KMS-11 (cell line): ENCODE data around the gene C3orf22.

Experiments used
- H2AFZ ChIP-seq: fragments of 200-600 bp; sonication (generic); 2 replicates; pipeline ENCODE4 v1.6.1; 2016; ENCODE audit warnings: antibody characterized with exemption, mixed run types, low read depth
- H3K27ac ChIP-seq: fragments of 200-600 bp; sonication (generic); 2 replicates; pipeline ENCODE4 v1.6.1; 2016; ENCODE audit warnings: mild to moderate bottlenecking, mixed run types
- H3K27me3 ChIP-seq: fragments of 200-600 bp; sonication (generic); 2 replicates; pipeline ENCODE4 v1.6.1; 2017; ENCODE audit warnings: mild to moderate bottlenecking, low read depth, mixed run types, moderate library complexity; ENCODE audit not compliant: insufficient read depth
- H3K36me3 ChIP-seq: fragments of 200-600 bp; sonication (generic); 2 replicates; pipeline ENCODE4 v1.6.1; 2017; ENCODE audit warnings: mild to moderate bottlenecking, mixed run types; ENCODE audit not compliant: insufficient read depth
- H3K4me1 ChIP-seq: fragments of 200-600 bp; sonication (generic); 2 replicates; pipeline ENCODE4 v1.6.1; 2016; ENCODE audit warnings: mild to moderate bottlenecking, low read depth, mixed run types; ENCODE audit not compliant: poor library complexity, severe bottlenecking
- H3K4me2 ChIP-seq: fragments of 200-600 bp; sonication (generic); 2 replicates; pipeline ENCODE4 v1.7.0; 2016; ENCODE audit warnings: mild to moderate bottlenecking, mixed run types
- H3K4me3 ChIP-seq: fragments of 200-600 bp; sonication (generic); IDR thresholded peaks from 2 replicates; pipeline ENCODE4 v1.6.1; 2017; ENCODE audit warnings: low read depth, low read length, mixed read lengths; ENCODE audit not compliant: insufficient read depth
- H3K79me2 ChIP-seq: fragments of 200-600 bp; sonication (generic); 2 replicates; pipeline ENCODE4 v1.6.1; 2016; ENCODE audit warnings: low read depth, mixed run types; ENCODE audit not compliant: insufficient read depth
- H3K9ac ChIP-seq: fragments of 200-600 bp; sonication (generic); 2 replicates; pipeline ENCODE4 v1.6.1; 2016; ENCODE audit warnings: mild to moderate bottlenecking, mixed run types
- H4K20me1 ChIP-seq: fragments of 200-600 bp; sonication (generic); 2 replicates; pipeline ENCODE4 v1.6.1; 2016; ENCODE audit warnings: mild to moderate bottlenecking, mixed run types; ENCODE audit not compliant: insufficient read depth
- TF ChIP-seq, protein P1 (sequence below): fragments of 200-600 bp; sonication (generic); conservative IDR thresholded peaks from 2 replicates; pipeline ENCODE4 v1.6.1; 2017; ENCODE audit warnings: low read depth, mild to moderate bottlenecking, antibody characterized with exemption, low read length, moderate library complexity, mixed read lengths

C3orf22 gene

DNA sequence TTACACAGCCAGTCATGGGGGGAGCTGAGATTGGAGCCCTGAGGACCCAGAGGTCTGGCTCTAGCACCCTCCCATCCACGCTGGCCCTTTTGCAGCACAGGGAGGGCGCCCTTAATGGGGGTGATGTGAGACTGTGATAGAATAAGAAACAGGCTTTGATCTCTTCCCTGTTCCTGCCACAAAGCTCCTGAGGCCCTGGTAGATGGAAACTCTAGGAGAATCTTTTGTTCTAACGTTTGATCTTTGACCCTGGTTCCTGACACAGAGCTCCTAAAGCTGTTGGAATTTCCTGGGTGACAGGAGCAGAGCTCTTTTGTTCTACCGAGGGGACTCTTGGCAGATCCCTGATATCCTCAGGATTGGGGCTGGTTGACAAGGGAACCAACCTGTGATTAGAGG is 40.0 kb downstream of the C3orf22 start:
- Histone ChIP-seq H3K27me3 (0 out of 2 replicates have a peak, but pooled peaks cover 2% of the 10 kb centered on the region), H3K4me1 (no peaks in the 10 kb centered on the region), H4K20me1 (no peaks in the 10 kb centered on the region), H3K9ac (no peak overlapping the region), H3K36me3 (no peaks in the 10 kb centered on the region), H3K4me3 (no peak overlapping the region), H3K4me2 (no peak overlapping the region), H3K27ac (no peak overlapping the region), H2AFZ (no peak overlapping the region), H3K79me2 (no peaks in the 10 kb centered on the region)
- TF ChIP-seq, protein P1, sequence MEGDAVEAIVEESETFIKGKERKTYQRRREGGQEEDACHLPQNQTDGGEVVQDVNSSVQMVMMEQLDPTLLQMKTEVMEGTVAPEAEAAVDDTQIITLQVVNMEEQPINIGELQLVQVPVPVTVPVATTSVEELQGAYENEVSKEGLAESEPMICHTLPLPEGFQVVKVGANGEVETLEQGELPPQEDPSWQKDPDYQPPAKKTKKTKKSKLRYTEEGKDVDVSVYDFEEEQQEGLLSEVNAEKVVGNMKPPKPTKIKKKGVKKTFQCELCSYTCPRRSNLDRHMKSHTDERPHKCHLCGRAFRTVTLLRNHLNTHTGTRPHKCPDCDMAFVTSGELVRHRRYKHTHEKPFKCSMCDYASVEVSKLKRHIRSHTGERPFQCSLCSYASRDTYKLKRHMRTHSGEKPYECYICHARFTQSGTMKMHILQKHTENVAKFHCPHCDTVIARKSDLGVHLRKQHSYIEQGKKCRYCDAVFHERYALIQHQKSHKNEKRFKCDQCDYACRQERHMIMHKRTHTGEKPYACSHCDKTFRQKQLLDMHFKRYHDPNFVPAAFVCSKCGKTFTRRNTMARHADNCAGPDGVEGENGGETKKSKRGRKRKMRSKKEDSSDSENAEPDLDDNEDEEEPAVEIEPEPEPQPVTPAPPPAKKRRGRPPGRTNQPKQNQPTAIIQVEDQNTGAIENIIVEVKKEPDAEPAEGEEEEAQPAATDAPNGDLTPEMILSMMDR, result no peak

DNA sequence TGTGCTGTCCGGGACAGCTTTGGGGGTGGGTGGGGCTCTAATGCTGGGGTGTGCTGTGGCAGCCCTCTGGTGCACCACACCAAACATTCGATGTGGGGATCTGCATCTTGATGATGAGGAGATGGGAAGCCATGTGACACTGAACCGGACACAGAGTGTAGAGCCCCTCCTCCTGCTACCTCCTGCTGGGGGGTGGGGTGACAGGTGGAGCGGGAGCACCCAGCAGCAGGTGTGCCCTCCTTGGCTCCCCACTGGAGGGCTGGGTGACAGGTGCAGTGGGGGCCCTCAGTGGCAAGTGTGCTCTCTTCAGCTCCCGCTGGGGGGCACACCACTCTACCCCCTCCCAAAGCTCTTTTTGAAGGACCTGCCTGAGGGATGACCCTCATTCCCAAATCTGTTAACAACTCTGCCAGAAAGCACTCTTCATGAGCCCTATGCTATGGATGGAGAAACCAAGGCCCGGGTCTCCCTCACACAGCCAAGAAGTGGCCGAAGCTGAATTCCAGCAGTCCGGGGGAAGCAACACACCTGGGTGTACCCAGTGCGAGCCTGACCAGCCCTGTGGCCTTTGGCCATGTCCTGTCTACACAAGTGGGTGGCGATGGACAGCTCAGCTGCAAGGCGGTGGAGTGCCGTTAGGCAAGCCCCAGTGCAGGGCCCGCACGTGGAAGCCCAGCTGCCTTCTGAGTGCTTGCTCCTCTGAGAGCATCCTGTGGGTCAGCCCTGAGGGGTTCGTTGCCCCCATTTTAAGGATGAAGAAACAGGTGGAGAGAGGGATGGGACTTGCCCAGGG is 40.5 kb downstream of the C3orf22 start:
- Histone ChIP-seq H3K27ac (no peak overlapping the region), H3K27me3 (0 out of 2 replicates have a peak, but pooled peaks cover 2% of the 10 kb centered on the region), H3K4me3 (no peak overlapping the region), H2AFZ (no peak overlapping the region), H3K79me2 (no peaks in the 10 kb centered on the region), H3K4me1 (no peaks in the 10 kb centered on the region), H4K20me1 (no peaks in the 10 kb centered on the region), H3K9ac (no peak overlapping the region), H3K4me2 (no peak overlapping the region), H3K36me3 (no peaks in the 10 kb centered on the region)
- TF ChIP-seq, protein P1, result no peak

DNA sequence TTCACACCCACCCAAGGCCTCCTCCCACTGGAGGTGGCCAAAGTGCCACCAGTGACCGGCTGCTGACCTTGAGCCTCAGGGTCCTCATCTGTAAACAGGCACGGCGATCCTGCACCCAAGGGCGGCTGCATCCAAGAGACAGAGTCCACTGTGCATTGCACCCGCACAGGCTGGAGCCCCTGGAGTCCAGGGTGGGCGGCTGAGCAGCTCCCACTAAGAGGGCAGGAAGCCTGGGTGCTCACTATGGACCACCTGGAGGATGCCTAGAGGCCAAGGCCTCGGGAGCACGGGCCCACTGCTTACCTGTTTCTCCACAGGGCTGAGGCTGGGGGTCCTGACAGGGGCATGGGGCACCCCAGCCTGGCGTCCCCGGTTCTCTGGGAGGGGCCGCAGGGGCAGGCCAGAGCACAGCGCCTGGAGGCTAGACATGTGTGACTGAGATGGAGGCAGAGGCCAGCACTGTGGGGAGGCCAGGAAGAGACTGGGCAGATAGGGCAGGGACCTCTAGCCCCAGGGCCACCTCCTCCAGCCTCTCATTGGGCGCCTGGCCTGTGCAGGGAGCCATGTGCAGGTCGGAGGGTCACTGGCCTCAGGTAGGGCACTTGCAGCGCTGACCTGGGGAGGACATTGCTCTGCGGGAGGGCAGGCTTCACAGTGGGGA is 41.3 kb downstream of the C3orf22 start, which contains the start of gene UROC1:
TSS of gene UROC1 (minus strand) at position 483 of the 661 bp plus-strand sequence. CDS start at position 429, 54 bp downstream.
- H3K36me3 ChIP-seq, result no peaks in the 10 kb centered on the region
- no peak within 1 kb of the TSS for H3K4me2 ChIP-seq
- no peak within 1 kb of the TSS for H3K27ac ChIP-seq
- H2AFZ ChIP-seq, result no peak within 1 kb of the TSS
- no peaks in the 10 kb centered on the region for H3K4me1 ChIP-seq
- TF ChIP-seq, protein P1, result no peak
- no peaks in the 10 kb centered on the region for H3K79me2 ChIP-seq
- H4K20me1 ChIP-seq, result no peaks in the 10 kb centered on the region
- no peak within 1 kb of the TSS for H3K4me3 ChIP-seq
- H3K9ac ChIP-seq, result no peak within 1 kb of the TSS
- 0 out of 2 replicates have a peak, but pooled peaks cover 2% of the 10 kb centered on the region for H3K27me3 ChIP-seq

DNA sequence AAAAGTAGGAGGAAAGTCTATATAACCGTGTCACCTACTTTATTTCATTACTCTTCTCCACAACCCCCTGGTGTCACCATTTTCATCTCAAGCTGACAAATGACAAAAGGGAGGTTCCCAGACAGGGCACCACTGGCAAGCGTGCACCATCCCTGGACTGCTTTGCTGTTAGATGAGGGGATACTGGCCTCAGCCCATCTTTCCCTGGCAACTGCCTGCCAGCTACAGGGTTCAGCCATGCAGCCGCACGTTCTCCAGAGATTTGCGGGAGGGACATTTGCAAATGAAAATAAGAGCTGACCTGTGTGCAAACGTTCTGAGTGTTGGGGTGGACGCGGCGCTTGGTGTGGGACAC is 41.8 kb downstream of the C3orf22 start:
- TF ChIP-seq, protein P1, result no peak
- Histone ChIP-seq H3K36me3 (no peaks in the 10 kb centered on the region), H4K20me1 (no peaks in the 10 kb centered on the region), H3K27me3 (0 out of 2 replicates have a peak, but pooled peaks cover 2% of the 10 kb centered on the region), H3K4me1 (no peaks in the 10 kb centered on the region), H3K9ac (no peak overlapping the region), H3K4me3 (no peak overlapping the region), H3K79me2 (no peaks in the 10 kb centered on the region), H3K27ac (no peak overlapping the region), H2AFZ (no peak overlapping the region), H3K4me2 (no peak overlapping the region)
